ENCODE data around the gene CACNA2D3.

Gene CACNA2D3

DNA sequence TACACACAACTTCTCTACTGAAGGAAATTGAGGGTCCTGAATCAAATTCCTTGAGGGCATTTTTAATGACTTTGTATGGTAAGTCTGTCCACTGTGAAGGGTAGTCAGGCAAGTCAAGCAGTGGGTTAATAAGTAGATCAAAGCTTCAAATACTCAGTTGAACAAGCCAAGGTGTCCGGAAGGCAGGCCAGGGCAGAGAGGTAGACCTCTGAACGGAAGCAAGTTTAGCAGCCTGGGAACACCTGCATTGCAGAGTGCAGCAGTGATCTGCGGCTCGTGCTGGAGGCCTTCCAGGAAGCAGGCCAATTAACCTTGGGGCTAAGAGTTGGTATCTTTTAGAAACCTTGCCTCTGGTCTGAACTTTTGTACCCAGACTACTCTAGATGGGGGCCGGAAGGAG is 661.7 kb downstream of the CACNA2D3 start:
- Histone ChIP-seq H3K9ac (no peak overlapping the region), H3K36me3 (ENCODE audit: control insufficient read depth, insufficient read depth, low read length) (no peaks in the 10 kb centered on the region), H3K4me1 (no peaks in the 10 kb centered on the region), H3K27me3 (ENCODE audit: control insufficient read depth, insufficient read depth, low read length) (no peaks in the 10 kb centered on the region), H2AFZ (no peak overlapping the region), H3K4me3 (ENCODE audit: low read depth, low read length) (no peak overlapping the region), H3K9me3 (ENCODE audit: control insufficient read depth, low read length) (no peaks in the 10 kb centered on the region), H3K4me2 (ENCODE audit: low read length) (no peak overlapping the region), H3K79me2 (no peaks in the 10 kb centered on the region), H3K27ac (no peak overlapping the region)
- TF ChIP-seq CTCF (IDR thresholded peaks at IDR 0.05) = no peak

- Histone ChIP-seq H3K27me3 (ENCODE audit: control insufficient read depth, insufficient read depth, low read length) (no peaks in the 10 kb centered on the region), H3K9me3 (ENCODE audit: control insufficient read depth, low read length) (no peaks in the 10 kb centered on the region), H3K79me2 (no peaks in the 10 kb centered on the region), H3K4me3 (ENCODE audit: low read depth, low read length) (no peak overlapping the region), H3K9ac (no peak overlapping the region), H3K27ac (no peak overlapping the region), H2AFZ (no peak overlapping the region), H3K4me1 (no peaks in the 10 kb centered on the region), H3K36me3 (ENCODE audit: control insufficient read depth, insufficient read depth, low read length) (no peaks in the 10 kb centered on the region), H3K4me2 (ENCODE audit: low read length) (no peak overlapping the region)
- no peak for TF ChIP-seq CTCF (IDR thresholded peaks at IDR 0.05)
Observed at GRCh38 chr3:54785976-54786375, 663.6 kb downstream of the CACNA2D3 start.

DNA sequence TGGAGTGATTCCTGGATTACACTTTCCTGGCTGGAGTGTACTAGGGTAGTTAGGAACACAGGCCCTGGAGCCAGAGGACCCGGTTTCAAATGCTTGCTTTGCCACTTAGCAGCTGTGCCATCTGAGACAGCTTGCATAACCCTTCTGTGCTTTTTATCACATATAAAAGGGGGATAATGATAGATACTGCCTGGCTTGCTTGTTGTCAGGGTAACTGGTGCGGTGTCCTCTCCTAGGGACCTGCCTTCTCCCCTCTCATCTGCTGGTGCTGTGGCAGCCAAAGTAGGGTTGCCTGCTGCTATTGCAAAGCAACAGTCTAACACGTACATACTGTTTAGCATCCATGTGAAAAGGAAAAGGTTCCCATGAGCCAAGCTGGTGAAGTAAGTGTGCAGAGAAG is 667.7 kb downstream of the CACNA2D3 start:
- no peak overlapping the region for H3K4me3 ChIP-seq (ENCODE audit: low read depth, low read length)
- no peaks in the 10 kb centered on the region for H3K9me3 ChIP-seq (ENCODE audit: control insufficient read depth, low read length)

GRCh38 chr3:54791501-54792156 is 669.3 kb downstream of the CACNA2D3 start:
- H3K4me3 ChIP-seq (ENCODE audit: low read depth, low read length) = no peak overlapping the region

More for the DNA sequence above, 667.7 kb downstream of the CACNA2D3 start:
- Histone ChIP-seq H3K36me3 (ENCODE audit: control insufficient read depth, insufficient read depth, low read length) (no peaks in the 10 kb centered on the region), H3K4me2 (ENCODE audit: low read length) (no peak overlapping the region), H3K9ac (no peak overlapping the region), H3K27ac (no peak overlapping the region), H2AFZ (no peak overlapping the region), H3K27me3 (ENCODE audit: control insufficient read depth, insufficient read depth, low read length) (no peaks in the 10 kb centered on the region), H3K4me1 (no peaks in the 10 kb centered on the region), H3K79me2 (no peaks in the 10 kb centered on the region)
- TF ChIP-seq CTCF (IDR thresholded peaks at IDR 0.05) = no peak

More at GRCh38 chr3:54791501-54792156, 669.3 kb downstream of the CACNA2D3 start:
- H3K4me1 ChIP-seq = no peaks in the 10 kb centered on the region
- no peak overlapping the region for H3K27ac ChIP-seq
- H3K79me2 ChIP-seq = no peaks in the 10 kb centered on the region
- H3K9ac ChIP-seq = no peak overlapping the region
- no peaks in the 10 kb centered on the region for H3K27me3 ChIP-seq (ENCODE audit: control insufficient read depth, insufficient read depth, low read length)
- H3K4me2 ChIP-seq (ENCODE audit: low read length) = no peak overlapping the region
- H3K9me3 ChIP-seq (ENCODE audit: control insufficient read depth, low read length) = no peaks in the 10 kb centered on the region
- H3K36me3 ChIP-seq (ENCODE audit: control insufficient read depth, insufficient read depth, low read length) = no peaks in the 10 kb centered on the region
- H2AFZ ChIP-seq = no peak overlapping the region
- no peak for TF ChIP-seq CTCF (IDR thresholded peaks at IDR 0.05)

Measured in parathyroid adenoma (tissue), 2 donors.